HCT116 (cell line): ENCODE measurements around the gene SSX7. TPM values are rescaled to one million over a fixed set of nuclear protein-coding genes. Genes with fewer than 3 reads are reported as not detected.
"Not testable (repeated sequence)": the region's sequence is repeated elsewhere in the genome, so short reads cannot be mapped to it uniquely, and the experiment has no call there.

Experiments used
- ATAC-seq: fragments of 200-7000 bp; cut with Tn5 transposase; 2 replicates; pipeline ENCODE4 v1.9.1; 2020; ENCODE audit warnings: mild to moderate bottlenecking, moderate library complexity
- Bru-seq: library from RNA; stranded (reverse); fragments of 400-500 nt; gene quantifications from one replicate; lab custom pipeline; 2021; lab: Mats Ljungman, UMichigan
- BruChase-seq, 2 experiments: library from RNA; stranded (reverse); fragments of 400-500 nt; gene quantifications; one replicate each; lab custom pipeline; 2021; lab: Mats Ljungman, UMichigan
- BruUV-seq: library from RNA; stranded (reverse); fragments of 400-500 nt; replicated peaks from 2 replicates; lab custom pipeline; 2021; lab: Mats Ljungman, UMichigan
- CTCF ChIA-PET: fragments of 300-600 bp; sonication (Branson Sonifier 250); formaldehyde crosslinking; loops from one replicate; lab custom pipeline; 2021; ENCODE audit warnings: antibody characterized with exemption; lab: Charles Lee
- POLR2A ChIA-PET: fragments of 300-600, 350-600 bp; sonication (Branson Sonifier 250); formaldehyde crosslinking; loops from one replicate; lab custom pipeline; 2021; ENCODE audit warnings: antibody characterized with exemption; lab: Charles Lee
- RAD21 ChIA-PET, 2 experiments: fragments of 300-600 bp; sonication (Branson Sonifier 250); formaldehyde crosslinking; loops; one replicate each; lab custom pipeline; 2023; ENCODE audit warnings: low total read pairs in 2 of 2; ENCODE audit not compliant: uncharacterized antibody in 2 of 2, unreplicated experiment in 2 of 2, low non-redundant PET in 1 of 2; lab: Charles Lee
- DNase-seq: peaks from one replicate; pipeline ENCODE4 v3.0.0-alpha.2; 2010; ENCODE audit warnings: low read depth, low spot score
- H2AFZ ChIP-seq: fragments of 200-600 bp; shearing (Covaris generic), sonication (generic); 2 replicates; pipeline ENCODE4 v1.6.1; 2017; ENCODE audit warnings: low read depth, mixed run types, mixed read lengths, antibody characterized with exemption, low read length; ENCODE audit not compliant: poor library complexity, severe bottlenecking
- H3K27ac ChIP-seq: 2 replicates; pipeline ENCODE4 v1.5.1; 2012; ENCODE audit warnings: low read depth, low read length
- H3K27me3 ChIP-seq: fragments of 200-600 bp; sonication (generic); 2 replicates; pipeline ENCODE4 v1.6.1; 2016; ENCODE audit warnings: mixed run types, low read length, mixed read lengths; ENCODE audit not compliant: insufficient read depth
- H3K36me3 ChIP-seq, 2 experiments: fragments of 200-500 bp in 1 of 2; fragments of 200-600 bp in 1 of 2; sonication (Bioruptor generic) in 1 of 2; sonication (generic) in 1 of 2; 2 replicates each; pipeline versions ENCODE4 v1.5.1 to v1.6.1; 2014 to 2016; ENCODE audit warnings: low read length in 2 of 2, inconsistent platforms in 1 of 2, mixed read lengths in 1 of 2, mixed run types in 1 of 2; ENCODE audit not compliant: insufficient read depth in 2 of 2, control insufficient read depth in 1 of 2
- H3K4me1 ChIP-seq, 2 experiments: fragments of 200-600 bp in 1 of 2; sonication (generic) in 1 of 2; 2 replicates each; pipeline versions ENCODE4 v1.5.1 to v1.6.1; 2012 to 2017; ENCODE audit warnings: low read length in 2 of 2, inconsistent platforms in 1 of 2, mild to moderate bottlenecking in 1 of 2, mixed read lengths in 1 of 2, mixed run types in 1 of 2, moderate library complexity in 1 of 2; ENCODE audit not compliant: insufficient read depth in 2 of 2, control insufficient read depth in 1 of 2
- H3K4me2 ChIP-seq: fragments of 200-600 bp; sonication (generic); 2 replicates; pipeline ENCODE4 v1.6.1; 2017; ENCODE audit warnings: mixed run types, low read length, mixed read lengths
- H3K4me3 ChIP-seq, 2 experiments: fragments of 200-600 bp in 1 of 2; sonication (generic) in 1 of 2; replicated peaks in 1 of 2; 2 replicates each; pipeline ENCODE4 v1.5.1; 2011 to 2016; ENCODE audit warnings: low read length in 2 of 2, control low read depth in 1 of 2, low read depth in 1 of 2, mild to moderate bottlenecking in 1 of 2, mixed read lengths in 1 of 2, mixed run types in 1 of 2
- H3K79me2 ChIP-seq: fragments of 200-600 bp; sonication (generic); 2 replicates; pipeline ENCODE4 v1.6.1; 2017; ENCODE audit warnings: mild to moderate bottlenecking, mixed run types, low read length, moderate library complexity, mixed read lengths; ENCODE audit not compliant: insufficient read depth
- H3K9ac ChIP-seq: fragments of 200-600 bp; sonication (generic); 2 replicates; pipeline ENCODE4 v1.6.1; 2016; ENCODE audit warnings: low read length, mixed read lengths
- H3K9me2 ChIP-seq: fragments of 200-600 bp; sonication (generic), shearing (Covaris generic); 2 replicates; pipeline ENCODE4 v1.6.1; 2017; ENCODE audit warnings: mixed run types, mild to moderate bottlenecking, moderate library complexity; ENCODE audit not compliant: insufficient read depth
- H3K9me3 ChIP-seq, 2 experiments: fragments of 200-500 bp in 1 of 2; fragments of 200-600 bp in 1 of 2; sonication (Bioruptor generic) in 1 of 2; sonication (generic) in 1 of 2; 2 replicates each; pipeline ENCODE4 v1.6.1; 2014 to 2017; ENCODE audit warnings: low read length in 2 of 2, mixed read lengths in 2 of 2, inconsistent platforms in 1 of 2, low read depth in 1 of 2, mild to moderate bottlenecking in 1 of 2, mixed run types in 1 of 2, moderate library complexity in 1 of 2; ENCODE audit not compliant: control insufficient read depth in 1 of 2, insufficient read depth in 1 of 2
- H4K20me1 ChIP-seq: fragments of 200-600 bp; sonication (generic), shearing (Covaris generic); 2 replicates; pipeline ENCODE4 v1.6.1; 2017; ENCODE audit warnings: mixed run types, mild to moderate bottlenecking, moderate library complexity; ENCODE audit not compliant: insufficient read depth
- intact Hi-C: fragments of 100-400 bp; cut with micrococcal nuclease; formaldehyde crosslinking; loops from 2 replicates; pipeline ENCODE4 v1.10.0; 2022
- long read RNA-seq: library from polyadenylated mRNA; unstranded; transcript quantifications from one replicate; pipeline ENCODE4 v2.0.0, GENCODE V29; 2021; ENCODE audit not compliant: unreplicated experiment
- polyA plus RNA-seq: library from polyadenylated mRNA; unstranded; fragments of >200 nt; gene quantifications from 2 replicates; pipeline ENCODE4 v1.2.1, GENCODE V29; 2012; ENCODE audit warnings: missing spikeins
- total RNA-seq: library from RNA; stranded (reverse); gene quantifications from one replicate; pipeline ENCODE4 v1.2.1, GENCODE V29; 2021; ENCODE audit not compliant: unreplicated experiment

Gene SSX7
- not detected for total RNA-seq
- polyA plus RNA-seq: not detected in 2 replicates
- Bru-seq, nascent RNA: not detected
- BruChase-seq, experiment 1, labeled RNA remaining after a 6-hour chase: not detected
- not detected for BruChase-seq, experiment 2, labeled RNA remaining after a 2-hour chase
- long read RNA-seq: 0 reads

DNA sequence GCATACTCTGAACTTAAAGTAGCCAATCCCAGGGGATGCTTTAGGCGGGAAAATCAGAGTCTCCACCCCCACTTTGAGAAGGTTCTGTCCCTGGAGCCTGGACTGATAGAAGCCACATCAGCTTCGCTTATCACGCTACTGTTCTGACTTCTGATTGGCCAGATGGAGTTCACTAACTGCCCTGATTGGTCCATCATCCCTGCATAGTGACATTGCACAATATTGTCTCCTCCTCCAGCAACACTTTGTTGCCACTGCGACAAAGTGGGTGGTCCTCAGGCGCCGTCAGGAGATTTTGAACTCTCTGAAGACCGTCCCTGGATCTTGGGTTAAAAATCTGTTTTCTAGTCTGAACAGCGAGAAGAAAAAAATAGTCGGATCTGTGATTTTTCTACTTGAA is at the start of gene SSX7:
TSS of gene SSX7 (minus strand) at position 101 of the 400 bp plus-strand sequence. CDS start 1,428 bp downstream, outside the sequence.
- CTCF ChIA-PET, POLR2A ChIA-PET, H4K20me1 ChIP-seq, H3K4me1 ChIP-seq, H3K9me2 ChIP-seq, H3K9me3 ChIP-seq, DNase-seq, H3K27ac ChIP-seq, H3K79me2 ChIP-seq, H3K27me3 ChIP-seq, RAD21 ChIA-PET, BruUV-seq, H3K36me3 ChIP-seq, H3K9ac ChIP-seq, intact Hi-C loops, H3K4me2 ChIP-seq, ATAC-seq, H2AFZ ChIP-seq, H3K4me3 ChIP-seq: not testable (repeated sequence)

DNA sequence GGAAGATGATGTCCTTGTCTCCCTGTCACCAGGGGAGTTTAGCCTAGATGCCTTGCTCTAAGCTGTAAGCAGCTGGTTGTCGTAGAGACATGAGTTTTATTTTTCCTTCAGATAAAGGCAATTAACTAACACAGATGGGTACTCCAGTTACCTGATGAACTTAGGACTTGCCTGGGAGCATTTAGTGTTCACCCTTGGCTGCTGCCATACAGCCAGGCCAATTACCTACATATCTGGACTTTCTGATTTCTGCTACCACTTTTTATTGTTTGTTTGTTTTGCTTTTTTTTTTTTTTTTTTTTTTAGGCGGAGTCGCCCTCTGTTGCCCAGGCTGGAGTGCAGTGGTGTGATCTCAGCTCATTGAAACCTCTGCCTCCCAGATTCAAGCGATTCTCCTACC is 37.3 kb upstream of the SSX7 start:
- H3K4me2 ChIP-seq, H3K4me1 ChIP-seq, H3K27me3 ChIP-seq, H3K79me2 ChIP-seq, H3K9ac ChIP-seq, H4K20me1 ChIP-seq, BruUV-seq, intact Hi-C loops, RAD21 ChIA-PET, ATAC-seq, H3K4me3 ChIP-seq, H3K27ac ChIP-seq, H3K36me3 ChIP-seq, H3K9me2 ChIP-seq, H2AFZ ChIP-seq, H3K9me3 ChIP-seq, POLR2A ChIA-PET, CTCF ChIA-PET, DNase-seq: not testable (repeated sequence)

- H3K27me3 ChIP-seq, H3K9me2 ChIP-seq, ATAC-seq, DNase-seq, H3K4me3 ChIP-seq, H3K9ac ChIP-seq, BruUV-seq, H3K79me2 ChIP-seq, H2AFZ ChIP-seq, intact Hi-C loops, POLR2A ChIA-PET, H4K20me1 ChIP-seq, H3K4me2 ChIP-seq, H3K9me3 ChIP-seq, H3K27ac ChIP-seq, H3K36me3 ChIP-seq, H3K4me1 ChIP-seq, CTCF ChIA-PET, RAD21 ChIA-PET: not testable (repeated sequence)
These were observed 7.5 kb upstream of the SSX7 start for GRCh38 chrX:52662218-52662617.

DNA sequence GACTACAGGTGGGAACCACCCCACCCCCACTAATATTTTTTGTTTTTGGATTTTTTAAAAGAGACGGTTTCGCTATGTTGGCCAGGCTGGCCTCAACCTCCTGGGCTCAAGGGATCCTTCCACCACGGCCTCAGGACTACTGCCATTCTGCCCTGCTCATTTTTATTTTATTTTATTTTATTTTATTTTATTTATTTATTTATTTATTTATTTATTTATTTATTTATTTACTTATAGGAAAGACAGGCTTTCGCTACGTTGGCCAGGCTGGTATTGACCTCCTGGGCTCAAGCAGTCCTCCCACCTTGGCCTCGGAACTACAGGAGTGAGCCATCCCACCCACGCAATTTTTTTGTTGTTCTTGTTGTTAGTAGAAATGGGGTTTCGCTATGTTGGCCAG is 775 bp upstream of the SSX7 start:
- ATAC-seq, H4K20me1 ChIP-seq, POLR2A ChIA-PET, DNase-seq, H2AFZ ChIP-seq, H3K9ac ChIP-seq, intact Hi-C loops, H3K27ac ChIP-seq, H3K27me3 ChIP-seq, H3K4me2 ChIP-seq, H3K9me3 ChIP-seq, H3K79me2 ChIP-seq, H3K4me1 ChIP-seq, H3K4me3 ChIP-seq, BruUV-seq, H3K36me3 ChIP-seq, RAD21 ChIA-PET, CTCF ChIA-PET, H3K9me2 ChIP-seq: not testable (repeated sequence)
